GM21576 (cell line): ENCODE results near the gene PSMC3.

Experiments used
- ATAC-seq: cut with Tn5 transposase; IDR thresholded peaks from one replicate; pipeline ENCODE4 v1.9.1; 2021; ENCODE audit warnings: mild to moderate bottlenecking, moderate library complexity; ENCODE audit not compliant: unreplicated experiment

PSMC3 gene

DNA sequence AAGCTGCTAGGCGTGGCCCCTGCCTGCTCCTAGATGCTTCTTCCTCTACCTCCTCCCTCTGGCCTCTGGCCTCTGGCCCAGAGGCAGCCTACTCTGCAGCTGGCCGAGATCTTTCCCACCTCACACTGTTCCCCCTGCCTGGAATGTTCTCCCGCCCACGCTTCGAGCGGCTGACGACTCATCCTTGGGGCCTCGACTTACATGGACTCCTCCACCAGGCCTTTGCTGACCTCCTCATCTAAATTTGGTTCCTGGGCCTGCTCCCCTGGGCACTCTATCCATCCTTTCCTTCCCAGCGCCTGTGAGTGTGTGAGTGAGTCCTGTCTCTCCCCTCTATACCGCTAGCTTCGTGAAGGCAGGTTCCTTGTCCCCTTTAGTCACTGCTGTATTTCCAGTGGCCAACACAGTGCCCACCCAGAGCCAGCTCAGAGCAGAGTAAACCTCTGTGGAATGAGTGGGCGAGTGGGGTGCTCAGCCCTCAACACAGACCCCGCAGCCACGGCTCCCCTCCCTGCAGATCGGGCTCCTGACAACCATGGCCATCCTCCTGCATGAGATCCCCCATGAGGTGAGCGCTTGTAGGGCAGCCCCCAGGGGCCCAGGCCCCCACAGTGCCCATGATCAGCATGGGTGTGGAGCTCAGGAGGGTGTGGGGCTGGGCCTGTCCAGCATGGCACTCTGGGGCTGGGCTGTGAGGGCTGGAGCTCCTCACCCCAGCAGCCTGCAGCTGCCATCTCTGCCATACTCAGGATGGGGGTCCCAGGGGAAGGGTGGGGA, 12.1 kb downstream of the PSMC3 start:
- ATAC-seq: no peak

DNA sequence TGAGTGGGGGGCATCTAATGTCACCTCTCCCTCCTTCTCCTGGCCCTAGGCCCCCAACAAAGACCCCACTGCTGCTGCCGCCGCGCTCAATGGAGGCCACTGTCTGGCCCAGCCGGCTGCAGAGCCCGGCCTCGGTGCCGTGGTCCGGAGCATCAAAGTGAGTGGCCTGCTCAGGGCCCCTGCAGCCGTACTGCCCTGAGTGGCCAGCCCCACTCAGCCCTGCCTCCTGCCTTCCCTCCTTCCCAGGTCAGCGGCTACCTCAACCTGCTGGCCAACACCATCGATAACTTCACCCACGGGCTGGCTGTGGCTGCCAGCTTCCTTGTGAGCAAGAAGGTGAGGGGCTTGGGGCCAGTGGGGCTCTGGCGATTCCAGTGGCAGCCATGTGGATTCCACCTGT, 12.9 kb downstream of the PSMC3 start:
- no peak for ATAC-seq

DNA sequence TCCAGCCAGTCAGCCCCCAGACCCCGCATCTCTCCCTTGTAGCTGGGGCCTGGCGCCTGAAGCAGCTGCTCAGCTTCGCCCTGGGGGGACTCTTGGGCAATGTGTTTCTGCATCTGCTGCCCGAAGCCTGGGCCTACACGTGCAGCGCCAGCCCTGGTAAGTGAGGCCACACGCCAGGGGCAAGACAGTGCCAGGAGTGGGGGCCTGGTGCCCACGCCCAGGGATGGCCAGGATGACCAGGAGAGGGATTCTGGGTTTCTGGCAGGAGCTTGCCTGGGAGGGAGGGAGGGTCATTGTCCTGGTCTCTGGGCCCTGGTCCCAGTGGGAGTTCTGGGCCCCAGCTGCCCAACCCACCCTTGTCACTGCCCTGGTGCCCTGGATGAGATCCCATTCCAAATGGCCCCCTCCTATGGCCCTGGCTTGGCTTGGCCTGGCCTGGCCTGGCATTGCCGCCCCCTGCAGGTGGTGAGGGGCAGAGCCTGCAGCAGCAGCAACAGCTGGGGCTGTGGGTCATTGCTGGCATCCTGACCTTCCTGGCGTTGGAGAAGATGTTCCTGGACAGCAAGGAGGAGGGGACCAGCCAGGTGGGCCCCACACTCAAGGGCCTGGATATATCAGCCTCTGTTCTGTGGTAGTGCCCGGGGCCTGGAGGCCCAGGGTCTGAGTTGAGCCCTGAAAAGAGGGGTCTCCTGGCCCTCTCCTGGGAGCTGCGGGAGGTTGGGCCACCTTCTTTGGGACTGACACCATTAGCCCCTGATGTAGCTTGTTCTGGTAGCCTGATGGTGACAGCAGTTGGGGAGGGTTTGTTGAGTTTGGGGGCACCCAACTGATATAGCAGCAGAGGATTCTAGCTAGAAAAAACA, 14.1 kb downstream of the PSMC3 start:
- no peak for ATAC-seq

DNA sequence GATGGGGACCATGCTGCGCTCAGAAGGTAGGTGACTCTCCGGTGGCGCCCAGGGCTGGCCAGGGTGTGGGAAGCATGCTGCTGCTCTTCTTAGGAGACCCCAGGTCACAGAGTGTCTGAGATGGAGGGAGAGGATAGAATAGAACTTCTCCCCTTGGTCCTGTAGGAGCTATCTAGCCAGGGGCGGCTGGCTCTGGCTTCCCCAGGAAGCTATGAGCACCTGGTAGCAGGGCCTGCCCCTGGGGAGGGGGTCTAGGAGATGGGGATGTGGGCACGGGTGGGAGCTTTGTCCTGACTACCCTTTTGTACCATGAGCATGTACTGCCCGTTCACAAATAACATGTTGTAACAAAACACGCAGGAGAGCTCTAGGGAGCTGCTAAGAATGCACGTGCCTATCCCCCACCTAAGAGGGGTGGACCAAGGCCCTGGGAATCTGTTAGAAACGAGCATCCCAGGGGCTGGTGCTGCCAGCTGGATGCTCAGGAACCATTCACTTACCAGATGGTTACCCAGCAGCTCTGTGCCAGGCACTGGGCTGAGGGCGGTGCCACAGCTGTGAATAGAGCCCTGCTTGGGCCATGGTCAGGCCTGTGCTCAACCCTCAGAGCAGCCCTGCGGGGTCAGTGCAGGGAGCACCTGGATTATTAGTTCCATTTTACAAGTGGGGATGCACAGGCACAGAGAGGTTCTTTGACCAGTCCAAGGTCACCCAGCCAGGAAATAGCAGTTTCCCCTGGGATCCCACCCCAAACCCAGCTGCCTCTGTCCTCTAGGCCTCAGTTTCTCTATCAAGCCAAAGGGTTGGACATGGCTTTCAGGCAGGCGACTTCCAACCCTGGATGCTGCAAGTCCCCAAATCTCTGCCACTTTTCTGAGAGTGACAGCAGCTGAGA, 15.6 kb downstream of the PSMC3 start:
- no peak for ATAC-seq

DNA sequence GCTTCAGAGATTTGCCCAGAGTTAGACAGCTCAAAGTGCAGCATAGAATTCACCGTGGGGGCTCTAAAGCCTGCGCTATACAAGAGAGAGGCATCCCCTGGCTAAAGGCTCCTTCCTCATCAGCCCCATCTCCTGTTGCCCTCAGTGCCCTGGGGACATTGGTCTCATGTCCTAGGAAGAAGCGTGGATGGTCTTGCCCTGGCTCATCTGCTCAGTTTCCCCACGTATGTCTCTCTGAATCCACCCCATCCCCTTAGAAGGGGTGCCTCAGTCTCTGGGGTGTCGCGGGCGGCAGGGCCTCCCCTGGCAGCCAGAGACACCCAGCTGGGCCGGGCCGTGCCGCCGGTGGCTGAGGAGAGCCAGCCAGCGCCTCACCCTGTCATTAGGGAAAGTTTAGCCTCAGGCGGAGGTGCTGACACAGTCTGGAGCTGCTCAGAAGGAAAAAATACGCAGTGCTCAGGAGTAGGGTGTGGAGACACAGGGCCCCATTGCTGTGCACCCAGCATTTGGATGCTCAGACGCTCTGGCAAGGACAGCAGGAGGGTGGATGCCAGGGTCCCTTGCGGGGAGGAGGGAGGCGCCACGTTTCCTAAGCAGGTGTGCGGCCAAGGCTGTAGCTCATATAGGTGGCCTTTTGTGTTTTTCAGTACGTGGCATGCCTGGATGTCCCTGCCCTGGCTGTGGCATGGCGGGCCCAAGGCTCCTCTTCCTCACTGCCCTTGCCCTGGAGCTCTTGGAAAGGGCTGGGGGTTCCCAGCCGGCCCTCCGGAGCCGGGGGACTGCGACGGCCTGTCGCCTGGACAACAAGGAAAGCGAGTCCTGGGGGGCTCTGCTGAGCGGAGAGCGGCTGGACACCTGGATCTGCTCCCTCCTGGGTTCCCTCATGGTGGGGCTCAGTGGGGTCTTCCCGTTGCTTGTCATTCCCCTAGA, 16.5 kb downstream of the PSMC3 start:
- no peak for ATAC-seq

DNA sequence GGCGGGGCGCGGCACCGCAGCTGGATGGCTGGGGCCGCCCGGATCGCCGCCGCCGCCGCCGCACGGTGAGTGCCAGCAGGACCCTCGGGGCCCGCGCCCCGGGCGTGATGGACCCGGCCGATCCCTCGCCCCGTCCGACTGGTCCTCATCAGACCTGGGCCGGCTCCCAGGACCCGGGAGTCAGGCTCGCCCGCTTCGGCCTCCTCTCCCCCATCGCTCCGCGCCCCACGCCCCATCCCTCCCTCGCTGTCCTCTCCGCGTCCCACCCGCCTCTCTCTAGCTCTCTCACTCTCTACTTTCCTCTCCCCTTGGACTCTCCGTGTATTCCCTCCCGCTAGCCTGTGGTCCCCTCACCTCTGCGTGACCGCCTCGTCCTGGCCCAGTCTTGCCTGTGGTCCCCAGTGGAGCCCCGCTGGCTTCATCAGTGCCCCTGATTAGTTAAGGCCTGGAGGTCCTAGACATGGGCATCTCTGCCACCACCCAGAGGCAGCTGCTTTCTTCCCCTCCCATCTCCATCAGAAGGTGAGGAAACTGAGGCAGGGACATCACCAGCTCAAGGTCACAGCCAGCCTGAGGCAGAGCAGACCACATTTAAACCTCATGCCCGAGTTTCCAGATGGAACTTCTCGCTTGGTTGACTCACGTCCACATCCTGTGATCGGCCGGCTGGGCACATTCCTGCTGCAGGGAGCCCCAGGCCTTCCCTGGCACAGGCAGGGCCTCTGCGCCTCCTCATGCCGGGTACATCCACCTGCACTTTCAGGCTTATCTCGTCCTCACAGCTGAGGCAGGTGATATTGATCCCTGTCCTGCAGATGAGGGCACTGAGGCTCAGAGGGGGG, 17.4 kb downstream of the PSMC3 start:
- no peak for ATAC-seq

DNA sequence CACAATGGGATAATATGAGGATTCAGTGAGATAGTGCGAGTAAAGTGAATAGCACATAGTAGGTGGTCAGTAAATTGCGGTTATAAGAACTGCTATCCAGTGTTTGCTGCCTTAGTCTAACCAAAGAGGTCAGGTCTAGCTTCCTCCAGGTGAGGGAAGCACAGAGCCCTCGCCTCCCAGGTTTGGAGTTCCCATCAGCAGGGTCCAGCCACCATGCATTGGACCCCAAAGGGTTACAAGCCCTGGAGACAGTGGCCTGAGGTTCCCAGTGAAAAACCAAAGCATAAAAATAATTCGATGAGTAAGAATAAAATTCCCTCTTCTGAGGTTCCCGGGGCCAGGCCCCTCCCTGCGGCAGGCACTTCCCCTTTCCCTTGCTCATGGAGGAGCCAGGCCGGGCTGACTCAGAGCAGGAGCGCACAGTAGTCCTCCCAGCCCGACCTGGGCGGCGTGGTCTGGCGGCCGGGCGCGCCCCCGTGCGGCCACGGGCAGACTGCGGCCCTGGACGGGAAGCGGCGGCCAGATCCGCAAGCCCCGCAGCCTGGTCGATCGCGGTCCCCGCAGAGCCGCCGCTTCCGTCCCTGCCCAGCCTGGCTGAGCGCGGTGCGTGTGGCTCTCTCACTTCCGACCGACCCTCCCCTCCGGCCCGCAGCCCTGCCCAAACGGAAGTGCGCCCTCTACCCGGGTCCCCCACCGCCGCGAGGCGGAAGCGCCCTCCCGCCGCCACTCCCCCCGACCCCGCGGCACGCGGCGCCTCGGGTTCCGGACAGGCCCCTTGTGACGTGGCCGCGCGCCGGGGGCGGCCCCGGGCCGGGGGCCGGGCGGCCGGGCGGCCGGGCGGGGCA, 18.3 kb downstream of the PSMC3 start, which contains the start of gene SLC39A13:
SLC39A13 (plus strand) TSS at position 845 of the 845 bp plus-strand sequence. CDS start 1,505 bp downstream, outside the sequence.
- ATAC-seq: peak; percentile 79

DNA sequence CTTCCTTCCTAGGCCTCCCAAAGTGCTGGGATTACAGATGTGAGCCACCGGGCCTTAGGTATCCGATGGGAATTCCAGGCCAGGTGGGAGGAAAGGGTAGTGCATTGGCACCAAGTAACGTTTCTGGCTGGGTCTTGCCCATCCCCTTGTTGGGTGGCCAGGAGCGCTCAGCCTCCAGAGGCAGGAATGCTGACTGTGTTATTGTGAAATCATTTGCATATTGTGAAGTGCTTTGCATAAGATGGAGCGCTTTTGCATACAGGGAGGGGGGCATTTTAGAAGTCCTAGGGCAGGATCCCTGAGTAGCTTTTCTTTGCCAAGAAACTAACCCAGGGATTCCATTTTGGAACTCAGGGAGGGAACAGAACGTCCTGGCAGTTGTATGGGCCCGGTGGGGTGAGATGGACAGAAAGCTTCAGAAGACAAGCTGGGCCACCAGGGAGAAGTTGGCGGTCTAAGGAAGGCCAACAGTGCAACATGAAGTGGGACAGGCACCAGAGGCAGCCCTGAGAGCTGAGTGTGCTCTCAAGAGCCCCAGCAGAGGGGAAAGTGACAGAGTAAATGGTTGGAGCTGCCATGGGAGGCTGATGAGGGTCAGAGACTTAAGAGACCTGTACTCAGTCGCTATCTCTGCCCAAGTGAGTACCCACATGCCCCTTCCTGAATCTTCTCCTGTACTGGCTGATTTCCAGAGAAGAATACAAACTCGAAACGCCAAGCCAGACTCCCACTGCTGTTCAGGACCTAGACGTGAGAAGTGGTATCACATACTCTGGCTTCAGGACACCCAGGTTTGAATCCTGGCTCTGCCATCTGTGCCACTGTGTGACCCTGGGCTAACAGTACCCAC, 19.1 kb downstream of the PSMC3 start:
- no peak for ATAC-seq

DNA sequence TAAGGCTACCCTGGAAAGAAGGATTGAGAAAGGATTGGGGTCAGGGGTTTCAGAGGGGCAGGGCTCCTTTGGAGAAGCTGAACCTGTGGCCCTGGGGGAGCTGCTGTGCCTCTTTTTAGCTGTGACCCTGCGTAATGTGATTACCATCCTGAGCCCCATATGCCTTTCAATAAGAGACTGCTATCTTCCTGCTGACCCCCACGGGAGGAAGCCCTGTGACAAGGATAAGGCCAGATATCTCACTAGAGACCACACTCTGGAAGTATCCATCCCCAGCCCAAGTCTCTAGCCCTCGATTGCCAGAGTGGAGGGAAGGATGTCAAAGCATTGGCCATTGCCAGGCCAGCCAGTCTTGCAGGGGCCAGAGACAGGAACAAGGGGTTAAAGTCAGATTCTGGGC, 22.7 kb downstream of the PSMC3 start:
- ATAC-seq: no peak

DNA sequence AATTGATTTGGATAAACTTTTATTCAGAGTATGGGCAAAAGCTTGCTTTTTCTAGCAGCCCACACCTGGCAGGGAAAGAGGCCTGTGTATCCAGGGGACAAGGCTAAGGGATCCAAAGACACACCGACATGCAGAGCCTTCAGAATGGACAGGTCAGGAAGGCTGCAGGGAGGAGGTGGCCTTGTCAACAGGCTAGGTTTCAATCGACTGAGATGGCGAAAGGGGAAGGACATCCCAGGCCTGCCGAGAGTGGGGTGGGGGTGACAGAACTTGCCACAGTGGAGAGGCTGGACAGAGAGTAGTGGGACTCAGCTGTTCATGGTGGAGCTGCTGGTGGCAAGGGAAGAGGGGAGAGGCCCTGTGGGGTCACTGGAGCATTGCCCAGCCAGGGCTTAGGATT, 23.1 kb downstream of the PSMC3 start:
- ATAC-seq: no peak

DNA sequence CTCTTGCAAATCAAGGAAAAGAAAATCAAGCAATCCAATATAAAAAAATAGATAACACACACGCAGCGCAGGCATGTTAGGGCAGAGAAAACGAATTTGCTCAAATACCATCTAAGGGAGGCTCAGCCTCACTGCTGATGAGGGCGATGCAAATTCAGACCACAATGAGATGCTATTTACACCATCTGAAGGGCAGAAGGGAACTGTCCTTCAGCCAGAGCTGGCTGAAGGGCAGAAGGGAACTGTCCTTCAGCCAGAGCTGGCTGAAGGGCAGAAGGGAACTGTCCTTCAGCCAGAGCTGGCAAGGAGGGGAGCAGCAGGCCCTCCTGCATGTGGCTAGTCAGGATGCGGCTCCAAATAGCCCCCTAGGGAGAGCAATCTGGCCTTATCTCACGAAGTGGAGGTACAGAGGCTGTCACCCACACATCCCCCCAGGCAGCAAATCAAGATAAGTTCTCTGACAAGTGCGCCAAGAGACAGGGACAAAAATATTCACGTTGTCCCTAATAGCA, 25.4 kb downstream of the PSMC3 start:
- peak; percentile 68 for ATAC-seq

DNA sequence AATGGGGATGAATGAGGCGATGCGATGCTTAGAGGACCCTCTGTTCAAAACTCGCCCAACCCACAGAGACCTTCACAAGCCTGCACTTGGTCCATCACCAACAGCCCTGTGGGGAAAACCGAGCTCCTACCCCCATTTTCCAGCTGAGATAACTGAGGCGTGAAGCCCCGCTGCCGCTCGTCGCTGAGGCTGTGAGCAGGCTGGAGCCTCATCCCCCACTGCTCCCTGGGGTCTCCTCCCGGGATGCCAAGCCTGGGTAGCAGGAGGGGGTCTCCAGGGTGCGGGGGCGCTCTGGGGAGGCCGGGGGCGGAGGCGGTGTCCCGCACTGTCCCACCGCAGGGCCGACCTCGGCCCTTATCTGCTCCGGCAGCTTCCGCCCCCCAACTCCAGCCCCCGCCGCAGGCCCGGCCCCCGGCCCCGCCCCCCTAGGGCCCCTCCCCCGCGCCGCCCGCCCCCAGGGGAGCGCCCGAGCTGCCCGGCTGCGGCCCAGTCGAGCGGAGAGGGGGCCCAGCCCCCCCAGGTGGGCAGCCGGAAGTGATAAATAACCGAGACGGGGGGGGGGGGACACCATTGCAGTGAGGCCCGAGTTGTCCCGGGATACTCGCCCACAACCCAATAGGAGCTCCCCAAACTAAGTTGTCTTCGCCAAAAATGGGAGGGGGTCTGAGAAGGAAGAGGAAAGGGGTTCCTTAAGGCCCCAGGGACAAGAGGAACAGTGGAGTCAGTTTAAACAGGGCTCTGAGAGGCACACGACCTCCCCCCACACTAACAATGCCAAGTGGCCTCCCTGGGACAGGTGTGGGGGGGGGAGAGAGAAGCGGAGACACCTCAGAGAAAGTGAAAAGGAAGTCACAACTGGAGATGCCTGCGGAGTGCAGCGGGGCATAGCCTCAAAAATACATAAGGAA, 26.1 kb downstream of the PSMC3 start:
- peak; percentile 39 for ATAC-seq

DNA sequence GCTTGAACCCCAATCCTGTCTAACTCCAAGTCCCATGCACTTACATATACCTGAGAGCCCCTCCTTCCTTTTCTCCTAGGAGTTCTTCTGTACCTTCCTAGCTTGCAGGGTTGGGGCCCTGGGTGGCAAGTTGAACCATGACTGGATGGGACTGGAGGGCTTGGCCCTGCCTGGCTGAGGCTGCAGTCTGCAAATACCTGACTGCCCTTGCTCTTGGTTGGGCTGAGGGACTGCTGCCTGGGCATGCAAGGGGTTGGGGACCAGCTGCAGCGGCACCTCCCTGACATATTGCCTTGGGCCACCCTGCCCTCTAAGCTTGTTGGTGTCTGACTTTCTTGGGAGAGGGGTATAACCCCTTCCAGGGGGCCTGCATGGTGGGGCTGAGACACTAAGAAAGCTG, 27.7 kb downstream of the PSMC3 start:
- ATAC-seq: no peak

DNA sequence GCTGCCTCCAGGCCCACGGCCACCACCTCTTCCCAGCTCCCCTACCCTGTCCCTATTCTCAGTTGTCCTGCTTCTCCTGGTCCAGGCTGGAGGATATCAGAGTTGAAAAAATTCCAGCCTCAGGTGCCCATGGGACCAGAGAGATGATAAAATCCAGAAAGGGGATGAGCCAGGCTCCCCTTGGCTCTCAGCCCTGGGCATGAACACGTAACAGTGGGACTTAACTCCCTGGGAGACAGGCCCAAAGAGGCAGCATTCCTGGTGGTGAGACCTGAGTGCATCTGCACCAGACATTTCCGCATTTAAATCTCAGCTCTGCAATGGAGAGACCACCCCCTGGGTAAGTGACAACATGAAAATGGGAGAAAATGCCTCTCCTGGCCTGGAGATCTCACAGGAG, 28.2 kb downstream of the PSMC3 start:
- no peak for ATAC-seq

DNA sequence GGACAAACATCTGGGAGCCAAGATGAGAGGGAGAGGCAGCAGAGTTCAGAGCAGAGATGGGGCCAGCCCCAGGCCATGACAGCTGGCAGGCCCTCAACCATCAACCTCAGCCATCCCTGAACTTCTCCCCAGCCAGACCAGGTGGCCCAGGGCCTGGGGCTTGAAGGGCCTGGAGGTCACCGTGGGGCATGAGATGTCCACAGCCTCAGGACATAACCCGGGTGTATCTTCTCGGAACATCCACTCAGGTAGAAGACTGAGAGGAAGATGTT, 30.3 kb downstream of the PSMC3 start:
- ATAC-seq: no peak
